Osteocyte (in vitro differentiated cells): ENCODE results near the gene VSTM2L. TPM values are rescaled to one million over a fixed set of nuclear protein-coding genes. Genes with fewer than 3 reads are reported as not detected.

ENCODE experiments used
- DNase-seq: peaks from one replicate; pipeline ENCODE4 v3.0.0; 2021; ENCODE audit warnings: mixed read lengths; ENCODE audit not compliant: unreplicated experiment; ENCODE audit errors: extremely low spot score
- H3K27ac Mint-ChIP-seq: one replicate; pipeline ENCODE4 v1.8.0; 2021; ENCODE audit warnings: mild to moderate bottlenecking, mixed read lengths; ENCODE audit not compliant: unreplicated experiment
- H3K27me3 Mint-ChIP-seq: one replicate; pipeline ENCODE4 v1.8.0; 2021; ENCODE audit warnings: mixed read lengths; ENCODE audit not compliant: unreplicated experiment
- H3K36me3 Mint-ChIP-seq: one replicate; pipeline ENCODE4 v1.8.0; 2021; ENCODE audit warnings: mixed read lengths; ENCODE audit not compliant: unreplicated experiment
- H3K4me1 Mint-ChIP-seq: one replicate; pipeline ENCODE4 v1.8.0; 2021; ENCODE audit warnings: mixed read lengths; ENCODE audit not compliant: unreplicated experiment
- H3K4me3 Mint-ChIP-seq: one replicate; pipeline ENCODE4 v1.8.0; 2021; ENCODE audit warnings: mild to moderate bottlenecking, moderate library complexity, mixed read lengths; ENCODE audit not compliant: unreplicated experiment
- H3K9me3 Mint-ChIP-seq: one replicate; pipeline ENCODE4 v1.8.0; 2021; ENCODE audit warnings: mixed read lengths; ENCODE audit not compliant: unreplicated experiment
- total RNA-seq: library from RNA; stranded (reverse); gene quantifications from 2 replicates; pipeline ENCODE4 v1.2.1, GENCODE V29; 2021
- TF ChIP-seq, protein P1 (sequence below): fragments of 200-600 bp; sonication (generic); IDR thresholded peaks from 2 replicates; pipeline ENCODE4 v1.5.0; 2021; ENCODE audit warnings: antibody characterized with exemption, mild to moderate bottlenecking, moderate library complexity

Gene VSTM2L
- total RNA-seq, 1 donor from 2014 or later: 14.7 TPM

GRCh38 chr20:37936041-37936440 lies 33.1 kb downstream of the VSTM2L start:
- DNase-seq: no peak
- TF ChIP-seq, protein P1, sequence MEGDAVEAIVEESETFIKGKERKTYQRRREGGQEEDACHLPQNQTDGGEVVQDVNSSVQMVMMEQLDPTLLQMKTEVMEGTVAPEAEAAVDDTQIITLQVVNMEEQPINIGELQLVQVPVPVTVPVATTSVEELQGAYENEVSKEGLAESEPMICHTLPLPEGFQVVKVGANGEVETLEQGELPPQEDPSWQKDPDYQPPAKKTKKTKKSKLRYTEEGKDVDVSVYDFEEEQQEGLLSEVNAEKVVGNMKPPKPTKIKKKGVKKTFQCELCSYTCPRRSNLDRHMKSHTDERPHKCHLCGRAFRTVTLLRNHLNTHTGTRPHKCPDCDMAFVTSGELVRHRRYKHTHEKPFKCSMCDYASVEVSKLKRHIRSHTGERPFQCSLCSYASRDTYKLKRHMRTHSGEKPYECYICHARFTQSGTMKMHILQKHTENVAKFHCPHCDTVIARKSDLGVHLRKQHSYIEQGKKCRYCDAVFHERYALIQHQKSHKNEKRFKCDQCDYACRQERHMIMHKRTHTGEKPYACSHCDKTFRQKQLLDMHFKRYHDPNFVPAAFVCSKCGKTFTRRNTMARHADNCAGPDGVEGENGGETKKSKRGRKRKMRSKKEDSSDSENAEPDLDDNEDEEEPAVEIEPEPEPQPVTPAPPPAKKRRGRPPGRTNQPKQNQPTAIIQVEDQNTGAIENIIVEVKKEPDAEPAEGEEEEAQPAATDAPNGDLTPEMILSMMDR: no peak
- H3K9me3 Mint-ChIP-seq: no peaks in the 10 kb centered on the region
- H3K36me3 Mint-ChIP-seq: peaks cover 4% of the 10 kb centered on the region
- H3K27me3 Mint-ChIP-seq: no peaks in the 10 kb centered on the region
- no peaks in the 10 kb centered on the region for H3K4me1 Mint-ChIP-seq
- no peak overlapping the region for H3K27ac Mint-ChIP-seq
- H3K4me3 Mint-ChIP-seq: no peak overlapping the region

- peaks cover 4% of the 10 kb centered on the region for H3K36me3 Mint-ChIP-seq
- TF ChIP-seq, protein P1: no peak
- no peaks in the 10 kb centered on the region for H3K4me1 Mint-ChIP-seq
- H3K27ac Mint-ChIP-seq: no peak overlapping the region
- no peak overlapping the region for H3K4me3 Mint-ChIP-seq
- no peak for DNase-seq
- H3K27me3 Mint-ChIP-seq: no peaks in the 10 kb centered on the region
- no peaks in the 10 kb centered on the region for H3K9me3 Mint-ChIP-seq
Observed at GRCh38 chr20:37936451-37936850, 33.5 kb downstream of the VSTM2L start.

- no peak for DNase-seq
- Mint-ChIP-seq H3K4me1 (no peaks in the 10 kb centered on the region), H3K9me3 (no peaks in the 10 kb centered on the region), H3K27me3 (no peaks in the 10 kb centered on the region), H3K36me3 (peaks cover 4% of the 10 kb centered on the region), H3K4me3 (no peak overlapping the region), H3K27ac (no peak overlapping the region)
- TF ChIP-seq, protein P1: no peak
Observed at GRCh38 chr20:37937686-37938085, 34.8 kb downstream of the VSTM2L start.

DNA sequence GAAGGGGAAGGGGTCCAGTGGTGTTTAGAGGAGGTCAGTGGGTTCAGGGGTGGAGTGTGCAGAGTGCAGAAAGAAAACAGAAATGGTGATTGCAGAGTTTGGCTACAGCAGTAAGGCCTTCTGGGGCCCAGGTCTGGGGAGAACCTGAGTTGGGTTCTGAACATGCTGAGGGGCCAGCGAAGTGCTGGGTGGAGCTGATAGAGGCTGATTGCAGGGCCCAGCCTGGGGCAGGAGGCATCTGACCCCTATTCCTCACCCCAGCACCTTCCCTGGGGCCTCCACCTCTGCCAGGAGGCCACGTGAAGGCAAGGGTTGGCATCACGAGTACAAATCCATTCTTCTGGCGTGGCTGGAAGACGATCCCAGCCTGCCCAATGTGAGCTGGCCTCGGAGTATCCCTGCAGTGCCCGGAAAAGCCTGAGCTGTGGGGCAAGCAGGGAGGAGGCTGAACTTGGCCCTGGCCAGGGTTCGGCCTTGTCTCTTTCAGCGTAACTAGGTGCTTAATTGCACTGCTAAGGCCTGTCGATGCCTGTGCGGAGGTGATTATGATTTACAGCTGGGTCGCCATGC lies 35.3 kb downstream of the VSTM2L start:
- H3K4me3 Mint-ChIP-seq: no peak overlapping the region

GRCh38 chr20:37938954-37939353 lies 36.0 kb downstream of the VSTM2L start:
- TF ChIP-seq, protein P1: no peak
- Mint-ChIP-seq H3K4me3 (no peak overlapping the region), H3K27me3 (no peaks in the 10 kb centered on the region), H3K4me1 (no peaks in the 10 kb centered on the region), H3K36me3 (peaks cover 4% of the 10 kb centered on the region), H3K27ac (no peak overlapping the region), H3K9me3 (no peaks in the 10 kb centered on the region)
- no peak for DNase-seq

More for the DNA sequence above, 35.3 kb downstream of the VSTM2L start:
- no peaks in the 10 kb centered on the region for H3K4me1 Mint-ChIP-seq
- H3K9me3 Mint-ChIP-seq: no peaks in the 10 kb centered on the region
- TF ChIP-seq, protein P1: no peak
- no peak for DNase-seq
- no peak overlapping the region for H3K27ac Mint-ChIP-seq
- peaks cover 4% of the 10 kb centered on the region for H3K36me3 Mint-ChIP-seq
- H3K27me3 Mint-ChIP-seq: no peaks in the 10 kb centered on the region
